ENCODE data around the gene THADA.
"Not testable (repeated sequence)": the region's sequence is repeated elsewhere in the genome, so short reads cannot be mapped to it uniquely, and the experiment has no call there.

The THADA gene

DNA sequence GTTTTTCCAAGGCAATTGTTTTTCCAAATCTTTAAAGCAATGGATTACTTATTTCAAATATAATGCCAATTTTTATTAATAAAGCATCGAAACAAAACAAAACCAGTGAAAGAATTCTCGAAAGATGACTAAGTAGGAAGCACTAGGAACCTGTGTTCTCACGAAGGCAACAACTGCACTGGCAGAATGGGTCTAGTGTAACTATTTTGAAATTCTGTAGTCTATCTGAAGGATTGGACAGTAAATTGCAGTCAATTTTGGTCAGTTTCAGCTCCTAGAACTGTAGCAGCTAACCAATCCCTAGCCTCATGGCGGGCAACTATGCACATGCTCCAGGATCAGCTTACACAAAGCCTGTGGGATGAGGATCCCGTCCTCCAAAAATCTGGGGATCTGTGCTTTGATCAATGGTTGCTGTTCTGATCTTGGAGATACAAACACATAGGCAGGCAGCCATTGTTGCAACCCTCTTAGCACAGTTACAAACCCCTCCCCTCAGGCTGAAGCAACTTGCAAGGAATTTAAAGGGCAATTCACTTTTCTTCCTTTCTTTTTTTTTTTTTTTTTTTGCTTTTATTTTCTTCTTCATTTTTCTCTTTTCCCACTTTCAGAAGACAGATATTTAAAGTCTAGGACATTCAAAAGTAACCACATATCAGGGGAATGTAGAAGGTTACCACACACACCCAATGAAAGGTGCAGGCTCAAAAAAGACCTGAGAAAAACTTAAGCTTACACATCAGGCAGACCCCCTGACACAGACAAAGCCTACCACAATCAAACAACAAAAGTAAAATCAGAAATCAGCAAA lies 147.6 kb downstream of the THADA start:
- no peak for DNase-seq

DNA sequence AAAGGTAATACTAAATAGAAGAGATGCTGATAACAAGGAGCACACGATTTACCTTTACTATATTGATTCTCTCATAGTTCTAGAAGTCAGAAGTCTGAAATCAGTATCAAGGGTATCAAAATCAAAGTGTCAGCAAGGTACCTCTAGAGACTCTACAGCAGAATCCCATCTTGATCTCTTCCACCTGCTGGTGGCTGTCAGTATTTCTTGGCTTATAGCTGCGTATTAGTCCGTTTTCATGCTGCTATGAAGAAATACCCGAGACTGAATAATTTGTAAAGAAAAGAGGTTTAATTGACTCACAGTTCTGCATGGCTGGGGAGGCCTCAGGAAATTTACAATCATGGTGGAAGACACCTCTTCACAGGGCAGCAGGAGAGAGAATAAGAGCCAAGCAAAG lies 149.1 kb downstream of the THADA start:
- DNase-seq = not testable (repeated sequence)

DNA sequence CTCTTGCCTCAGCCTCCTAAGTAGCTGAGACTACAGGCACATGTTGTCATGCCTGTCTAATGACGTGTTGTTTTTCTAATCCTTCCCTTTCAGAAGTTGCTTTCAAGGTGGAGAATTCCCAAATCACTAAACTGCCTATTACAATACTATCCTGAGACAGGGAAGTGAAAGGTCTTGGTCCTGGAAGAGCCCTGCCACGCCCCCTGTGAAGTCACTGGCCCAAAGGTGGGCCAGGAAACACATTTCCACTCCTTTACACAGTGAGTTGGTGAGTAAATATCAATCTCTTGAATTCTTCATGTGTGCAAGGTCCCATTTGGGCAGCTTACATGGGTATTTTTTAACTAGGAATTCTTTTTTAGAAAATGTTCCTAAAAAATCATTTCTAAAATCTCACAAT lies 150.1 kb downstream of the THADA start:
- DNase-seq = no peak

DNA sequence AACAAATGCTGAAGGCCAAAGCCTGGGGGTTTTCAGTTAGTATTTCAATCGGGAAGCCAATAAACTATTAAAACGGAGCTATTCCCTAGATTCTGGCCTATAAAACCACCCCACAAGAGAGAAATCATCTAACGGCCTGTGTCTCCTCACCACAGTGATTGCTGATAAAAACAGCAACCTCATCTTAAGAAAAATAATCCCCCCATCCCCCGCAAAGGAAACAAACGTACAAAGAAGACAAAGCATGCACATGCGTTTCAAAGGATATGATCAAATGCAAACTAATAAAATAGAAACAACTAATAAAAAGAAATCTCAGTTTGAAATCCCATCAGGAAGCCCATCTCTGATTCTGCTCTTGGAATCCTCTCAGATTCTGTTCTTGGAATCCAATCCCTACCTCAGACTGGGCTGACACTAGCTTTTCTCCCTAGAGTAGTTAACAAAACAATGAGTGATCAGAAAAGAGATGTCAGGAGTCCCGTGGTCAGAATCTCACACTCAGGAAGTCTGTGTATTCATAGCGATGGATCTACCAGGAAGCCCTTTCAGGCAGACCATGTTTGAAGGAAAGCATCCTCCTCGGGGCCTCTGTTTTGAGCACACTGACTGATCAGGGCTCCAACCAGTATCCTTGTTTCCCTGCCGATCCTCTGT lies 150.7 kb downstream of the THADA start:
- DNase-seq = no peak

GRCh38 chr2:43443282-43443681 lies 152.6 kb downstream of the THADA start:
- DNase-seq = no peak

DNA sequence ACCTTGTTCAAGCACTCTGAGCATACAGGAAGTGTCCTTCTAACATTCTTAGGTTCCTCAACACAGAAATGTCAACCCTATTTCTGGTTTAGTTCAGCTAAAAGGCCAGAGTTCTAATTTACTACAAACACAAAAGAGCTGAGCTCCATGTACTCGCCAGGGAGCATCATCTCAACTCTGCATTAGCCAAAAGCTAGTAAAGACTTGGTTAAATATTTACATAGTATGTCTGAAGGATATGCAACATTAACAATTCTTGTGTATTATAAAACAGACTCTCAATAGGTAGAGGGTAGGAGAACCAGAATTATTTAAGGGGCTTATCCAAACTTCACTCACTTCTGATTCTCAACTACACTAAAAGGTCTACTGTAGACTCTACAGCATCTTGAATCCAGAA lies 154.6 kb downstream of the THADA start:
- no peak for DNase-seq

DNA sequence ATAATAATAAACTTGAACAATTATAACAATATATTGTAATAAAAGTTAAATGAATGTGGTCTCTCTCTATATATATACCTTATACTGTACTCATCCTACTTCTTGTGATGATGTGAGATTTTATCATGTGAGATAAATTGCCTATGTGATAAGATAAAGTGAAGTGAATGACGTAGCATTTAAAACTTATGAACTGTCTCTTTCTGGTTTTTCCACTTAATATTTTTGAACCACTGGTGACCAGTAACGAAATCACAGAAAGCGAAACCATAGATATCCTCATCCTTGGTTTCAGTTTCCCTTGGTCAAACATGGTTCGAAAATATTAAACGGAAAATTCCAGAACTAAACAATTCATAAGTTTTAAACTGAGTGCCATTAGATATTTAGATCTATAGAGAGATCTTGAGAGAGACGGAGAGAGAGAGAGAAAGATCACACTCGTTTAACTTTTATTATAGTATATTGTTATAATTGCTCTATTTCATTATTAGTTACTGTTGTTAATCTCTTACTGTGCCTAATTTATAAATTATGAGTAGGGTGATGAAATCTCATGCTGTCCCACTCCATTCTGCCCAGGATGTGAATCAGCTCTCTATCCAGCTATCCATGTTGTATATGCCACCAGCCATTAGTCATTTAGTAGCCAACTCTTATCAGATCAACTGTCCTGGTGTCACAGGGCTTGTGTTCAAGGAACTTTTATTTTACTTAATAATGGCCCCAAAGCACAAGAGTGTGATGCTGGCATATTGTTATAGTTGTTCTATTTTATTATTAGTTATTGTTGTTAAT lies 156.8 kb downstream of the THADA start:
- DNase-seq = no peak

GRCh38 chr2:43438342-43438741 lies 157.5 kb downstream of the THADA start:
- DNase-seq = no peak

- no peak for DNase-seq
These were observed 158.5 kb downstream of the THADA start for GRCh38 chr2:43437363-43437762.

GRCh38 chr2:43436431-43436830 lies 159.4 kb downstream of the THADA start:
- DNase-seq = no peak

- no peak for DNase-seq
These were observed 160.1 kb downstream of the THADA start for GRCh38 chr2:43435746-43436145.

DNA sequence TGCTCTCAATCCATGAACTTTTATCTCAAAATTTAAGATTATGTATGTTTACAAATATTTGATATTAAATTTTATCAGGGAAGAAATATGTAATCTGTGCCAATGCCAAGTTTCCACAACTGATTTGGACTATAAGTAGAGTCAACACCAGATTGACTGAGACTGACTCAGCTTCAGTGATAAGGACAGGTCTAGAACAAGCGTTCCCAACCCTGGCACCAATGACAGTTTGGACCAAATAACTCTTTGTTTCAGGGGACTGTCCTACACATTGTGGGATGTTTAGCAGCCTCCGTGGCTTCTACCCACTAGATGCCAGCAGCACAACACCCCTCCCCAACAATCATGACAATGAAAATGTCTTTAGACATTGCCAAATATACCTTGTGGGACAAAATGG lies 165.3 kb downstream of the THADA start:
- no peak for DNase-seq

DNA sequence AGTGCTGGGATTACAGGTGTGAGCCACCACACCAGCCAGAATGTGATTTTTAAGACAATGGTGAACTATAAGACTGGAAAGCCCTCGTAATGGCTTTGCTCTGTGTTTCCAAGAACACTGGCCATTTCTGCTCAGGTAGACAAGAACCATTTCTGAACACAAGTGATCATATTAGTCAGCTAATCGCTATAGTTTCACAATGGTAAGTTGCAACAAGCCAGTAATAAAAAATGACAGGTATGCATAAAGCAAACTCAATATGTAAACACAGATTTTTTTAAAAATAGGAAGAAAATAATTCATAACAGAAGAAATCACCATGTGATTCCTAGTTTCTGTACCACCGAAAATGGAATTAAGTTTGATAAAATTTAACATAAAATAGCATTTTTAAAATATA lies 166.5 kb downstream of the THADA start:
- no peak for DNase-seq

GRCh38 chr2:43427032-43427424 lies 168.8 kb downstream of the THADA start:
- no peak for DNase-seq

GRCh38 chr2:43426305-43427031 lies 169.4 kb downstream of the THADA start:
- peak in 15 of 56 donors; percentile 2 to 68 (median 17) for DNase-seq

- DNase-seq = no peak
These were observed 170.2 kb downstream of the THADA start for GRCh38 chr2:43425659-43426058.

DNA sequence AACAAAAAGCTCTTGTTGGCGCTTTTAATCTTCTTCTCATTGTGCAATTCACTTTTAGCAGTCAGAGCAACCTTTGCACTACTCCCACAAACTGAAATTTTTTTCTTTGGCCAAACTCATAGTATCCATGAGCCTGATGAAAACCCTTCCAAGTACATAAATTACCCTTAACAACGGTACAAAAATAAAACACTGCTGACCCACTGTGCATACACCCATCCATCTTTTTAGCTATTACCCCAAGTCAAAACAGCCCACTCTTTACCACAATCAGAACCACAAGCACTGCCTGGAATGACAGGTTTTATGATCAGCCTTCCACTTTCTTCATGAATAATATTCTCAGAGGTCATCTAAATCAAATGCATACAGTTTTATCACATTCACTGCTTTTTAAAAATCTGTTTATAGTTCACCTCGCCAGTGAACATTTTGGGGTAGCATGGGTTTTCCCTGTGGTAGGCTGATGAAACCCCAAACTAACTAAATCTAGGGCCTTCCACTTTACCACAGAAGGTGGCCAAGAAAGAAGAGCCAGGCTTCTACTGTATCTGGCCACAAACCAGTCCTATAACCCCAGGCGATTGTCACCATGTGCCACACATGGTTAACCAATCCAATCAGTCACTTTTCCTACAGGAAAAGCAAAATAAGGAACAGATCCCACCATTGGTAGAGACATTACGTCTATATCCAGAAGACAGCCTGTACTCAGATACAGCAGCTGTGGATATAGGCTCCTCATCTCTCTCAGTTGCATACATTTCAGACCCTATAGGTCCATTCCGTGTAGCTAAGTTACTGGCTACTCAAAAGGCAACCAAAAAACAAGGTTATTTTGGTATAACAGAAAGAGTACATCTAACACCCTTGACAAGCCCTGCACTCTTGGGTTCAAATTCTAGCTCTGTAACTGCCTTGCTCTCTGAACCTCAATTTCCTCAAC lies 171.3 kb downstream of the THADA start:
- DNase-seq = no peak

DNA sequence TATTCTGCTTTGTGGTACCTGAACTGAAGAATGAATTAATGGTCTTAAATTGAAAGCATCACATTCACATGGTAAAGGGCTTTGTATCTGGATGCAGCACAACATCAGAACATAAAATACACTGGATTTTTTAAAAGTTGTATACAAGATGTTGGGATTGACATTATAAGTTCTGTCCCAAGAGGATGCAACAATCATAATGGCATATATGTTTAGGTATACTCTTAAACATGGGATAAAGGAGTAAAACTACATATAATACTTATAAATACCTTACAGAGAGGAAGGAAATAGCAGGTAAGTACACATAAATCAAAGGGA lies 171.9 kb downstream of the THADA start:
- no peak for DNase-seq

- no peak for DNase-seq
These were observed 174.6 kb downstream of the THADA start for GRCh38 chr2:43421194-43421593.

- no peak for DNase-seq
These were observed 175.4 kb downstream of the THADA start for GRCh38 chr2:43420389-43420801.

GRCh38 chr2:43419876-43420275 lies 176.0 kb downstream of the THADA start:
- no peak for DNase-seq
